Naive thymus-derived CD4-positive, alpha-beta T cell (primary cell): Measurements from ENCODE around the gene DCHS2. TPM values are rescaled to one million over a fixed set of nuclear protein-coding genes. Genes with fewer than 3 reads are reported as not detected.

Source experiments
- ATAC-seq: fragments of 150-1000 bp; cut with Tn5 transposase; 2 replicates; pipeline ENCODE4 v1.10.0; 2021; ENCODE audit warnings: mild to moderate bottlenecking, moderate library complexity
- CTCF ChIA-PET: fragments of 350-600 bp; sonication (Branson Sonifier 250); formaldehyde crosslinking; loops from one replicate; lab custom pipeline; 2021; ENCODE audit warnings: antibody characterized with exemption; lab: Charles Lee
- POLR2A ChIA-PET: fragments of 350-600 bp; sonication (Branson Sonifier 250); formaldehyde crosslinking; loops from one replicate; lab custom pipeline; 2021; ENCODE audit warnings: antibody characterized with exemption, inconsistent platforms; lab: Charles Lee
- DNase-seq, 9 donors: peaks; one replicate each; pipeline versions ENCODE4 v3.0.0 to v3.0.0-alpha.2; 2020 to 2022; ENCODE audit warnings: mixed read lengths in 1 of 9
- H3K27ac ChIP-seq: one replicate; pipeline ENCODE4 v1.7.0; 2013; ENCODE audit warnings: mild to moderate bottlenecking, low read depth, low read length, moderate library complexity
- H3K27me3 ChIP-seq, 2 donors: one replicate each; pipeline ENCODE4 v1.7.0; 2013; ENCODE audit warnings: low read length in 2 of 2, mild to moderate bottlenecking in 2 of 2, moderate library complexity in 2 of 2; ENCODE audit not compliant: control insufficient read depth in 2 of 2, insufficient read depth in 2 of 2
- H3K36me3 ChIP-seq, 3 experiments: 1 replicate in 2 of 3; 2 replicates in 1 of 3; pipeline ENCODE4 v1.7.0; 2013; ENCODE audit warnings: low read length in 3 of 3, mild to moderate bottlenecking in 3 of 3, moderate library complexity in 1 of 3; ENCODE audit not compliant: insufficient read depth in 3 of 3, control insufficient read depth in 2 of 3
- H3K4me1 ChIP-seq, 2 donors: one replicate each; pipeline ENCODE4 v1.7.0; 2013; ENCODE audit warnings: low read length in 2 of 2, mild to moderate bottlenecking in 2 of 2, moderate library complexity in 1 of 2; ENCODE audit not compliant: control insufficient read depth in 2 of 2, insufficient read depth in 2 of 2
- H3K4me3 ChIP-seq: 2 replicates; pipeline ENCODE4 v1.7.0; 2013; ENCODE audit warnings: mild to moderate bottlenecking, low read length
- H3K9me3 ChIP-seq, 3 experiments: 1 replicate in 2 of 3; 2 replicates in 1 of 3; pipeline ENCODE4 v1.7.0; 2013; ENCODE audit warnings: low read length in 3 of 3; ENCODE audit not compliant: control insufficient read depth in 2 of 3
- H3K27ac Mint-ChIP-seq, 9 donors: one replicate each; pipeline ENCODE4 v1.8.0; 2020 to 2022; ENCODE audit warnings: mixed read lengths in 9 of 9, mild to moderate bottlenecking in 8 of 9, moderate library complexity in 5 of 9, inconsistent platforms in 2 of 9
- H3K27me3 Mint-ChIP-seq, 5 donors: one replicate each; pipeline ENCODE4 v1.8.0; 2021 to 2022; ENCODE audit warnings: mixed read lengths in 5 of 5, mild to moderate bottlenecking in 1 of 5
- H3K36me3 Mint-ChIP-seq, 5 donors: one replicate each; pipeline ENCODE4 v1.8.0; 2020 to 2022; ENCODE audit warnings: mixed read lengths in 5 of 5, mild to moderate bottlenecking in 3 of 5, inconsistent platforms in 1 of 5
- H3K4me1 Mint-ChIP-seq, 7 donors: one replicate each; pipeline ENCODE4 v1.8.0; 2020 to 2022; ENCODE audit warnings: mixed read lengths in 7 of 7, mild to moderate bottlenecking in 3 of 7, inconsistent platforms in 1 of 7
- H3K4me3 Mint-ChIP-seq, 10 donors: one replicate each; pipeline ENCODE4 v1.8.0; 2020 to 2022; ENCODE audit warnings: mild to moderate bottlenecking in 10 of 10, mixed read lengths in 10 of 10, moderate library complexity in 6 of 10, inconsistent platforms in 2 of 10
- H3K9me3 Mint-ChIP-seq, 11 donors: one replicate each; pipeline ENCODE4 v1.8.0; 2020 to 2022; ENCODE audit warnings: mixed read lengths in 11 of 11, mild to moderate bottlenecking in 4 of 11, inconsistent platforms in 1 of 11, moderate library complexity in 1 of 11
- intact Hi-C, 2 donors: fragments of 100-400 bp; cut with micrococcal nuclease; formaldehyde crosslinking; loops; one replicate each; pipeline ENCODE4 v1.15.1; 2023
- polyA plus RNA-seq, 2 donors: library from polyadenylated mRNA; unstranded; fragments of 300-500 nt; fragmentation: Illumina TruSeq; gene quantifications; one replicate each; pipeline ENCODE4 v1.2.3, GENCODE V29; 2021
- total RNA-seq, 6 experiments: library from RNA in 5 of 6; stranded (reverse) in 5 of 6; gene quantifications; 1 replicate in 5 of 6; 2 replicates in 1 of 6; pipeline ENCODE4 v1.2.3 and lab custom pipeline; 2021 to 2026

Gene DCHS2
- total and polyA plus RNA-seq, 7 experiments from 2014 or later, result 0.05 to 0.08 TPM; not detected in 5

- H3K27me3 ChIP-seq, result no peaks in the 10 kb centered on the region
- H3K27ac ChIP-seq, result no peak overlapping the region
- H3K36me3 Mint-ChIP-seq, result no peaks in the 10 kb centered on the region
- no peak for DNase-seq
- H3K27ac Mint-ChIP-seq, result no peak overlapping the region
- peaks cover 15 to 29% (median 23%) of the 10 kb centered on the region in 5 donors for H3K27me3 Mint-ChIP-seq
- no peaks in the 10 kb centered on the region for H3K4me1 ChIP-seq
- H3K36me3 ChIP-seq, result no peaks in the 10 kb centered on the region
- H3K4me3 Mint-ChIP-seq, result no peak overlapping the region
- ChIA-PET CTCF (no interaction called here), POLR2A (no interaction called here)
- intact Hi-C loops, result no loop called here
- H3K9me3 Mint-ChIP-seq, result peaks cover 0 to 3% (median 0%) of the 10 kb centered on the region in 11 donors
- ATAC-seq, result no peak
- no peak overlapping the region for H3K4me3 ChIP-seq
- peaks cover 0 to 3% (median 0%) of the 10 kb centered on the region in 7 donors for H3K4me1 Mint-ChIP-seq
- H3K9me3 ChIP-seq, result no peaks in the 10 kb centered on the region
Measured at GRCh38 chr4:154526151-154526550, 34.6 kb upstream of the DCHS2 start.

- CTCF ChIA-PET, result interaction anchor here (0.6 kb wide), 1 partner anchor 21 kb away, joined by 3 read pairs; no protein-coding TSS in a partner anchor
Measured at GRCh38 chr4:154521607-154522006, 30.0 kb upstream of the DCHS2 start.

GRCh38 chr4:154519214-154519613 is 27.6 kb upstream of the DCHS2 start:
- DNase-seq (no peak), ATAC-seq (no peak)
- no peaks in the 10 kb centered on the region for H3K4me1 ChIP-seq
- ChIA-PET POLR2A (no interaction called here), CTCF (no interaction called here)
- H3K36me3 ChIP-seq, result no peaks in the 10 kb centered on the region
- H3K27ac ChIP-seq, result no peak overlapping the region
- H3K4me1 Mint-ChIP-seq, result no peaks in the 10 kb centered on the region
- no peak overlapping the region for H3K4me3 Mint-ChIP-seq
- H3K4me3 ChIP-seq, result no peak overlapping the region
- H3K9me3 Mint-ChIP-seq, result peaks cover 0 to 3% (median 0%) of the 10 kb centered on the region in 11 donors
- H3K9me3 ChIP-seq, result no peaks in the 10 kb centered on the region
- H3K27me3 ChIP-seq, result peaks cover 0 to 3% of the 10 kb centered on the region in 2 donors
- peaks cover 33 to 42% (median 40%) of the 10 kb centered on the region in 5 donors for H3K27me3 Mint-ChIP-seq
- no peaks in the 10 kb centered on the region for H3K36me3 Mint-ChIP-seq
- intact Hi-C loops, result no loop called here
- H3K27ac Mint-ChIP-seq, result no peak overlapping the region

More at GRCh38 chr4:154521607-154522006, 30.0 kb upstream of the DCHS2 start:
- Mint-ChIP-seq H3K36me3 (no peaks in the 10 kb centered on the region), H3K4me1 (peaks cover 0 to 2% (median 0%) of the 10 kb centered on the region in 7 donors), H3K27ac (no peak overlapping the region), H3K4me3 (no peak overlapping the region), H3K27me3 (peaks cover 27 to 43% (median 40%) of the 10 kb centered on the region in 5 donors), H3K9me3 (peaks cover 0 to 3% (median 0%) of the 10 kb centered on the region in 11 donors)
- Histone ChIP-seq H3K27ac (no peak overlapping the region), H3K4me3 (no peak overlapping the region), H3K9me3 (no peaks in the 10 kb centered on the region), H3K4me1 (no peaks in the 10 kb centered on the region), H3K36me3 (no peaks in the 10 kb centered on the region), H3K27me3 (peaks cover 0 to 3% of the 10 kb centered on the region in 2 donors)
- no peak for ATAC-seq
- intact Hi-C loops, result no loop called here
- DNase-seq, result no peak
- POLR2A ChIA-PET, result no interaction called here

GRCh38 chr4:154517591-154517990 is 26.0 kb upstream of the DCHS2 start:
- H3K27ac ChIP-seq, result no peak overlapping the region
- no peak overlapping the region for H3K27ac Mint-ChIP-seq
- ChIA-PET CTCF (no interaction called here), POLR2A (no interaction called here)
- ATAC-seq (no peak), DNase-seq (no peak)
- no peaks in the 10 kb centered on the region for H3K4me1 Mint-ChIP-seq
- H3K9me3 Mint-ChIP-seq, result peaks cover 0 to 2% (median 0%) of the 10 kb centered on the region in 11 donors
- intact Hi-C loops, result no loop called here
- H3K4me1 ChIP-seq, result no peaks in the 10 kb centered on the region
- no peaks in the 10 kb centered on the region for H3K9me3 ChIP-seq
- no peaks in the 10 kb centered on the region for H3K36me3 Mint-ChIP-seq
- H3K4me3 Mint-ChIP-seq, result no peak overlapping the region
- H3K36me3 ChIP-seq, result no peaks in the 10 kb centered on the region
- H3K27me3 ChIP-seq, result peaks cover 0 to 3% of the 10 kb centered on the region in 2 donors
- H3K4me3 ChIP-seq, result no peak overlapping the region
- H3K27me3 Mint-ChIP-seq, result peaks cover 39 to 48% (median 43%) of the 10 kb centered on the region in 5 donors

GRCh38 chr4:154516318-154517029 is 24.9 kb upstream of the DCHS2 start:
- Mint-ChIP-seq H3K9me3 (peaks cover 0 to 2% (median 0%) of the 10 kb centered on the region in 11 donors), H3K4me3 (no peak overlapping the region), H3K4me1 (no peaks in the 10 kb centered on the region), H3K36me3 (no peaks in the 10 kb centered on the region), H3K27ac (no peak overlapping the region), H3K27me3 (peaks cover 37 to 55% (median 42%) of the 10 kb centered on the region in 5 donors)
- ChIA-PET POLR2A (no interaction called here), CTCF (no interaction called here)
- ATAC-seq (no peak), DNase-seq (no peak)
- Histone ChIP-seq H3K4me3 (no peak overlapping the region), H3K4me1 (no peaks in the 10 kb centered on the region), H3K9me3 (no peaks in the 10 kb centered on the region), H3K27me3 (peaks cover 0 to 3% of the 10 kb centered on the region in 2 donors), H3K27ac (no peak overlapping the region), H3K36me3 (no peaks in the 10 kb centered on the region)
- intact Hi-C loops, result no loop called here

GRCh38 chr4:154511981-154512380 is 20.4 kb upstream of the DCHS2 start:
- Histone ChIP-seq H3K4me3 (no peak overlapping the region), H3K9me3 (no peaks in the 10 kb centered on the region), H3K27ac (no peak overlapping the region), H3K27me3 (no peaks in the 10 kb centered on the region), H3K36me3 (no peaks in the 10 kb centered on the region), H3K4me1 (no peaks in the 10 kb centered on the region)
- no peak overlapping the region for H3K4me3 Mint-ChIP-seq
- intact Hi-C loops, result no loop called here
- H3K36me3 Mint-ChIP-seq, result no peaks in the 10 kb centered on the region
- H3K27me3 Mint-ChIP-seq, result peaks cover 26 to 50% (median 30%) of the 10 kb centered on the region in 5 donors
- ChIA-PET POLR2A (no interaction called here), CTCF (no interaction called here)
- no peak for ATAC-seq
- DNase-seq, result no peak
- H3K9me3 Mint-ChIP-seq, result peaks cover 0 to 2% (median 0%) of the 10 kb centered on the region in 11 donors
- no peak overlapping the region for H3K27ac Mint-ChIP-seq
- no peaks in the 10 kb centered on the region for H3K4me1 Mint-ChIP-seq

- Histone ChIP-seq H3K4me1 (no peaks in the 10 kb centered on the region), H3K36me3 (no peaks in the 10 kb centered on the region), H3K9me3 (no peaks in the 10 kb centered on the region), H3K27me3 (no peaks in the 10 kb centered on the region), H3K27ac (no peak overlapping the region), H3K4me3 (no peak overlapping the region)
- Mint-ChIP-seq H3K4me1 (no peaks in the 10 kb centered on the region), H3K4me3 (no peak overlapping the region), H3K9me3 (peaks cover 0 to 2% (median 0%) of the 10 kb centered on the region in 11 donors), H3K36me3 (no peaks in the 10 kb centered on the region), H3K27me3 (peaks cover 26 to 50% (median 31%) of the 10 kb centered on the region in 5 donors), H3K27ac (no peak overlapping the region)
- intact Hi-C loops, result no loop called here
- ATAC-seq (no peak), DNase-seq (no peak)
- POLR2A ChIA-PET, result no interaction called here
- CTCF ChIA-PET, result no interaction called here
Measured at GRCh38 chr4:154511548-154511947, 19.9 kb upstream of the DCHS2 start.
